KMS-11 (cell line): ENCODE measurements around the gene SLC22A6.

Experiments used
- H2AFZ ChIP-seq: fragments of 200-600 bp; sonication (generic); 2 replicates; pipeline ENCODE4 v1.6.1; 2016; ENCODE audit warnings: antibody characterized with exemption, mixed run types, low read depth
- H3K27ac ChIP-seq: fragments of 200-600 bp; sonication (generic); 2 replicates; pipeline ENCODE4 v1.6.1; 2016; ENCODE audit warnings: mild to moderate bottlenecking, mixed run types
- H3K27me3 ChIP-seq: fragments of 200-600 bp; sonication (generic); 2 replicates; pipeline ENCODE4 v1.6.1; 2017; ENCODE audit warnings: mild to moderate bottlenecking, low read depth, mixed run types, moderate library complexity; ENCODE audit not compliant: insufficient read depth
- H3K36me3 ChIP-seq: fragments of 200-600 bp; sonication (generic); 2 replicates; pipeline ENCODE4 v1.6.1; 2017; ENCODE audit warnings: mild to moderate bottlenecking, mixed run types; ENCODE audit not compliant: insufficient read depth
- H3K4me1 ChIP-seq: fragments of 200-600 bp; sonication (generic); 2 replicates; pipeline ENCODE4 v1.6.1; 2016; ENCODE audit warnings: mild to moderate bottlenecking, low read depth, mixed run types; ENCODE audit not compliant: poor library complexity, severe bottlenecking
- H3K4me2 ChIP-seq: fragments of 200-600 bp; sonication (generic); 2 replicates; pipeline ENCODE4 v1.7.0; 2016; ENCODE audit warnings: mild to moderate bottlenecking, mixed run types
- H3K4me3 ChIP-seq: fragments of 200-600 bp; sonication (generic); IDR thresholded peaks from 2 replicates; pipeline ENCODE4 v1.6.1; 2017; ENCODE audit warnings: low read depth, low read length, mixed read lengths; ENCODE audit not compliant: insufficient read depth
- H3K79me2 ChIP-seq: fragments of 200-600 bp; sonication (generic); 2 replicates; pipeline ENCODE4 v1.6.1; 2016; ENCODE audit warnings: low read depth, mixed run types; ENCODE audit not compliant: insufficient read depth
- H3K9ac ChIP-seq: fragments of 200-600 bp; sonication (generic); 2 replicates; pipeline ENCODE4 v1.6.1; 2016; ENCODE audit warnings: mild to moderate bottlenecking, mixed run types
- H4K20me1 ChIP-seq: fragments of 200-600 bp; sonication (generic); 2 replicates; pipeline ENCODE4 v1.6.1; 2016; ENCODE audit warnings: mild to moderate bottlenecking, mixed run types; ENCODE audit not compliant: insufficient read depth
- CTCF ChIP-seq: fragments of 200-600 bp; sonication (generic); conservative IDR thresholded peaks from 2 replicates; pipeline ENCODE4 v1.6.1; 2017; ENCODE audit warnings: low read depth, mild to moderate bottlenecking, antibody characterized with exemption, low read length, moderate library complexity, mixed read lengths

The SLC22A6 gene

GRCh38 chr11:62934496-62934785 lies 50.3 kb downstream of the SLC22A6 start:
- Histone ChIP-seq H3K9ac (no peak overlapping the region), H3K27me3 (no peaks in the 10 kb centered on the region), H3K4me2 (no peak overlapping the region), H3K4me3 (no peak overlapping the region), H3K79me2 (no peaks in the 10 kb centered on the region), H2AFZ (no peak overlapping the region), H3K36me3 (no peaks in the 10 kb centered on the region), H3K27ac (no peak overlapping the region), H3K4me1 (no peaks in the 10 kb centered on the region), H4K20me1 (no peaks in the 10 kb centered on the region)
- no peak for TF ChIP-seq CTCF

GRCh38 chr11:62933750-62934495 lies 50.8 kb downstream of the SLC22A6 start:
- no peaks in the 10 kb centered on the region for H3K36me3 ChIP-seq
- H2AFZ ChIP-seq = no peak overlapping the region
- H3K4me1 ChIP-seq = no peaks in the 10 kb centered on the region
- H3K27me3 ChIP-seq = no peaks in the 10 kb centered on the region
- no peaks in the 10 kb centered on the region for H3K79me2 ChIP-seq
- no peak overlapping the region for H3K4me3 ChIP-seq
- no peak overlapping the region for H3K9ac ChIP-seq
- no peak overlapping the region for H3K27ac ChIP-seq
- no peak overlapping the region for H3K4me2 ChIP-seq
- no peak for TF ChIP-seq CTCF
- no peaks in the 10 kb centered on the region for H4K20me1 ChIP-seq

- Histone ChIP-seq H3K9ac (no peak overlapping the region), H3K4me1 (no peaks in the 10 kb centered on the region), H4K20me1 (no peaks in the 10 kb centered on the region), H3K4me2 (no peak overlapping the region), H3K79me2 (no peaks in the 10 kb centered on the region), H3K4me3 (no peak overlapping the region), H3K36me3 (no peaks in the 10 kb centered on the region), H2AFZ (no peak overlapping the region), H3K27ac (no peak overlapping the region), H3K27me3 (no peaks in the 10 kb centered on the region)
- TF ChIP-seq CTCF = no peak
Observed at GRCh38 chr11:62933285-62933684, 51.5 kb downstream of the SLC22A6 start.

GRCh38 chr11:62931499-62932278 lies 53.1 kb downstream of the SLC22A6 start:
- Histone ChIP-seq H3K27ac (no peak overlapping the region), H3K9ac (no peak overlapping the region), H3K4me2 (no peak overlapping the region), H3K79me2 (no peaks in the 10 kb centered on the region), H3K27me3 (no peaks in the 10 kb centered on the region), H2AFZ (no peak overlapping the region), H3K4me3 (no peak overlapping the region), H3K36me3 (no peaks in the 10 kb centered on the region), H3K4me1 (no peaks in the 10 kb centered on the region), H4K20me1 (no peaks in the 10 kb centered on the region)
- no peak for TF ChIP-seq CTCF
